Raji (cell line): ENCODE data around the gene MAT2B.

Source experiments
- POLR2A ChIP-seq: IDR thresholded peaks from 2 replicates; pipeline ENCODE4 v1.6.1; 2011; ENCODE audit warnings: low read depth, low read length, control low read depth; ENCODE audit not compliant: insufficient read depth

MAT2B gene

GRCh38 chr5:163532171-163533084, 27.0 kb downstream of the MAT2B start:
- no peak for TF ChIP-seq POLR2A

- TF ChIP-seq POLR2A: no peak
Measured at GRCh38 chr5:163533223-163533622, 27.8 kb downstream of the MAT2B start.

GRCh38 chr5:163534492-163535094, 29.2 kb downstream of the MAT2B start:
- no peak for TF ChIP-seq POLR2A

GRCh38 chr5:163535290-163535689, 29.9 kb downstream of the MAT2B start:
- TF ChIP-seq POLR2A: no peak

GRCh38 chr5:163540696-163541095, 35.3 kb downstream of the MAT2B start:
- no peak for TF ChIP-seq POLR2A

GRCh38 chr5:163542771-163543170, 37.4 kb downstream of the MAT2B start:
- TF ChIP-seq POLR2A: no peak

- no peak for TF ChIP-seq POLR2A
Measured at GRCh38 chr5:163544041-163544440, 38.6 kb downstream of the MAT2B start.

- no peak for TF ChIP-seq POLR2A
Measured at GRCh38 chr5:163544836-163545235, 39.4 kb downstream of the MAT2B start.

GRCh38 chr5:163548649-163549048, 43.2 kb downstream of the MAT2B start:
- TF ChIP-seq POLR2A: no peak

GRCh38 chr5:163551156-163551555, 45.7 kb downstream of the MAT2B start:
- TF ChIP-seq POLR2A: no peak

GRCh38 chr5:163552536-163552935, 47.1 kb downstream of the MAT2B start:
- TF ChIP-seq POLR2A: no peak

GRCh38 chr5:163561339-163561738, 55.9 kb downstream of the MAT2B start:
- TF ChIP-seq POLR2A: no peak

GRCh38 chr5:163562071-163562470, 56.7 kb downstream of the MAT2B start:
- no peak for TF ChIP-seq POLR2A

- TF ChIP-seq POLR2A: no peak
Measured at GRCh38 chr5:163563112-163563511, 57.7 kb downstream of the MAT2B start.

GRCh38 chr5:163563880-163564279, 58.5 kb downstream of the MAT2B start:
- no peak for TF ChIP-seq POLR2A

- TF ChIP-seq POLR2A: no peak
Measured at GRCh38 chr5:163564321-163564938, 59.0 kb downstream of the MAT2B start.
